Glutamatergic neuron (in vitro differentiated cells): ENCODE measurements around the gene SLX4IP. TPM values are rescaled to one million over a fixed set of nuclear protein-coding genes. Genes with fewer than 3 reads are reported as not detected.

Experiments used
- DNase-seq: peaks from one replicate; pipeline ENCODE4 v3.0.0; 2022
- H3K27ac Mint-ChIP-seq: one replicate; pipeline ENCODE4 v1.8.0; 2020; ENCODE audit warnings: mild to moderate bottlenecking, mixed read lengths, inconsistent platforms; ENCODE audit not compliant: unreplicated experiment
- H3K27me3 Mint-ChIP-seq: one replicate; pipeline ENCODE4 v1.8.0; 2020; ENCODE audit warnings: mild to moderate bottlenecking, moderate library complexity, mixed read lengths, inconsistent platforms; ENCODE audit not compliant: unreplicated experiment
- H3K36me3 Mint-ChIP-seq: one replicate; pipeline ENCODE4 v1.8.0; 2020; ENCODE audit warnings: mild to moderate bottlenecking, mixed read lengths, inconsistent platforms; ENCODE audit not compliant: unreplicated experiment
- H3K4me1 Mint-ChIP-seq: one replicate; pipeline ENCODE4 v1.8.0; 2020; ENCODE audit warnings: mild to moderate bottlenecking, low read depth, mixed read lengths, inconsistent platforms; ENCODE audit not compliant: unreplicated experiment
- H3K4me3 Mint-ChIP-seq: one replicate; pipeline ENCODE4 v1.8.0; 2020; ENCODE audit warnings: mild to moderate bottlenecking, mixed read lengths, inconsistent platforms; ENCODE audit not compliant: unreplicated experiment
- H3K9me3 Mint-ChIP-seq: one replicate; pipeline ENCODE4 v1.8.0; 2020; ENCODE audit warnings: mild to moderate bottlenecking, moderate library complexity, mixed read lengths, inconsistent platforms; ENCODE audit not compliant: unreplicated experiment
- CTCF ChIP-seq: fragments of 200-600 bp; sonication (generic); IDR thresholded peaks from one replicate; pipeline ENCODE4 v1.5.0; 2021; ENCODE audit not compliant: partially characterized antibody, unreplicated experiment
- total RNA-seq: library from RNA; stranded (reverse); fragmentation: NEBNext Ultra II Directional; extraction: Animal tissue kit (Norgen Biotek cat#: 25700); gene quantifications from one replicate; pipeline ENCODE4 v1.2.1, GENCODE V29; 2021; ENCODE audit not compliant: unreplicated experiment

Gene SLX4IP
- total RNA-seq, 1 donor from 2014 or later, result 7.9 TPM

GRCh38 chr20:10573951-10574339 is 138.8 kb downstream of the SLX4IP start:
- no peaks in the 10 kb centered on the region for H3K36me3 Mint-ChIP-seq
- H3K27ac Mint-ChIP-seq, result no peak overlapping the region
- DNase-seq, result no peak
- no peak for TF ChIP-seq CTCF
- peaks cover 2% of the 10 kb centered on the region for H3K9me3 Mint-ChIP-seq
- H3K4me1 Mint-ChIP-seq, result peaks cover 2% of the 10 kb centered on the region
- H3K4me3 Mint-ChIP-seq, result no peak overlapping the region
- no peaks in the 10 kb centered on the region for H3K27me3 Mint-ChIP-seq

- H3K27ac Mint-ChIP-seq, result no peak overlapping the region
- no peak for TF ChIP-seq CTCF
- peaks cover 1% of the 10 kb centered on the region for H3K9me3 Mint-ChIP-seq
- H3K36me3 Mint-ChIP-seq, result no peaks in the 10 kb centered on the region
- H3K27me3 Mint-ChIP-seq, result no peaks in the 10 kb centered on the region
- H3K4me1 Mint-ChIP-seq, result no peaks in the 10 kb centered on the region
- H3K4me3 Mint-ChIP-seq, result no peak overlapping the region
- no peak for DNase-seq
Measured at GRCh38 chr20:10576411-10577090, 141.4 kb downstream of the SLX4IP start.

GRCh38 chr20:10577648-10578047 is 142.5 kb downstream of the SLX4IP start:
- H3K27me3 Mint-ChIP-seq, result no peaks in the 10 kb centered on the region
- TF ChIP-seq CTCF, result no peak
- H3K36me3 Mint-ChIP-seq, result no peaks in the 10 kb centered on the region
- no peak overlapping the region for H3K27ac Mint-ChIP-seq
- no peak overlapping the region for H3K4me3 Mint-ChIP-seq
- no peaks in the 10 kb centered on the region for H3K9me3 Mint-ChIP-seq
- no peaks in the 10 kb centered on the region for H3K4me1 Mint-ChIP-seq
- no peak for DNase-seq

- no peak for TF ChIP-seq CTCF
- no peaks in the 10 kb centered on the region for H3K9me3 Mint-ChIP-seq
- no peak overlapping the region for H3K4me3 Mint-ChIP-seq
- no peaks in the 10 kb centered on the region for H3K36me3 Mint-ChIP-seq
- no peaks in the 10 kb centered on the region for H3K4me1 Mint-ChIP-seq
- DNase-seq, result no peak
- no peaks in the 10 kb centered on the region for H3K27me3 Mint-ChIP-seq
- H3K27ac Mint-ChIP-seq, result no peak overlapping the region
Measured at GRCh38 chr20:10578607-10579006, 143.5 kb downstream of the SLX4IP start.

- H3K4me1 Mint-ChIP-seq, result peaks cover 7% of the 10 kb centered on the region
- no peaks in the 10 kb centered on the region for H3K9me3 Mint-ChIP-seq
- no peaks in the 10 kb centered on the region for H3K27me3 Mint-ChIP-seq
- H3K4me3 Mint-ChIP-seq, result no peak overlapping the region
- no peak for DNase-seq
- no peak for TF ChIP-seq CTCF
- H3K36me3 Mint-ChIP-seq, result no peaks in the 10 kb centered on the region
- no peak overlapping the region for H3K27ac Mint-ChIP-seq
Measured at GRCh38 chr20:10579942-10580341, 144.8 kb downstream of the SLX4IP start.
